ENCODE results near the gene ADCY7. TPM values are rescaled to one million over a fixed set of nuclear protein-coding genes. Genes with fewer than 3 reads are reported as not detected.

The ADCY7 gene
- total and polyA plus RNA-seq, 9 of the 15 experiments (the other 6 are each of a cell fraction or from before 2014, with no cell fraction given) = 2.3 to 108 (median 28.6) TPM

DNA sequence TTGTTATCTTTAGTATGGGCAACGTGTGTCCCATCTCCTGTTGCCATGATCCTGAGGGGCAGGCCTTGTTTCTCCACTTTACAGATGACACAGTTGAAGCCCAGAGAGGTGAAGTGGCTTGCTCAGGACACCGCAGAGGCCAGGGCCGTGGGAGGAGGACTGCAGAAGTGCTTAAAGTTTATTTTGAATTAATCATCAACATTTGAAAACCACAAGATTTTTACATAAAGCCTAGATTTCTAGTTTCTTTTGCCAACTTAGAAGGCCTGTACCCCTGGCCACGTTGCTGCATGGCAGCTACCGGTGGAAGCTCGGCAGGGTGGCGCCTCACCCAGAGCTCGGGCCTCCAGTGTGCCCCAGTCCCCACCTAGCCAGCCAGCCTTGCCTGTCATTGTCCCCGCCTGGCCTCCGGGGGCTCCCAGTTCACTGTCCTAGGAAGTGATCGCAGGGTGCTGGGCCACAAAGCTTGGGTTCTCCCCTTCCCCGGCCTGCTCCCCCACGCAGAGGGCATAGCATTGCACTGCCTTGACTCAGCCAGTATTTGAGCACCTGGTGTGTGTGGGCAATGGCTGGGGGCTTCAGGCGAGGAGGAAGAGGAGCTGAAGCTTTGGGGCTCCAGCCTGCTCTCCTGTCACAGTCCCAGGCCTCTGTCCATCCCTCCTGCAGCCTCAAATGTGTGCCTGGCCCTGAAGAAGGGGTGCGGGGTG lies 14.8 kb upstream of the ADCY7 start (continued):
- TF ChIP-seq TCFL5 (CRISPR knock-in tag; conservative IDR thresholded peaks at IDR 0.05) = no peak
- 0 out of 2 replicates have a peak, but pooled peaks have one; percentile 12 for TF ChIP-seq ZFX (CRISPR knock-in tag; IDR thresholded peaks at IDR 0.05)
- TF ChIP-seq GATAD2A (IDR thresholded peaks at IDR 0.05) = no peak
- no peak for TF ChIP-seq POLR2H (tag; IDR thresholded peaks at IDR 0.05; ENCODE audit: low read depth)
- TF ChIP-seq KHSRP (IDR thresholded peaks at IDR 0.05) = no peak
- TF ChIP-seq, protein P1, sequence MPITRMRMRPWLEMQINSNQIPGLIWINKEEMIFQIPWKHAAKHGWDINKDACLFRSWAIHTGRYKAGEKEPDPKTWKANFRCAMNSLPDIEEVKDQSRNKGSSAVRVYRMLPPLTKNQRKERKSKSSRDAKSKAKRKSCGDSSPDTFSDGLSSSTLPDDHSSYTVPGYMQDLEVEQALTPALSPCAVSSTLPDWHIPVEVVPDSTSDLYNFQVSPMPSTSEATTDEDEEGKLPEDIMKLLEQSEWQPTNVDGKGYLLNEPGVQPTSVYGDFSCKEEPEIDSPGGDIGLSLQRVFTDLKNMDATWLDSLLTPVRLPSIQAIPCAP (CRISPR knock-in tag; IDR thresholded peaks at IDR 0.05; ENCODE audit: borderline replicate concordance) = no peak
- TF ChIP-seq KLF10 (CRISPR knock-in tag; IDR thresholded peaks at IDR 0.05) = no peak
- no peak for TF ChIP-seq TCF3 (CRISPR knock-in tag; IDR thresholded peaks at IDR 0.05)
- no peak for TF ChIP-seq ZNF23 (CRISPR knock-in tag; IDR thresholded peaks at IDR 0.05)
- no peak for TF ChIP-seq CTBP1 (IDR thresholded peaks at IDR 0.05; ENCODE audit: borderline replicate concordance)
- TF ChIP-seq, protein P2, sequence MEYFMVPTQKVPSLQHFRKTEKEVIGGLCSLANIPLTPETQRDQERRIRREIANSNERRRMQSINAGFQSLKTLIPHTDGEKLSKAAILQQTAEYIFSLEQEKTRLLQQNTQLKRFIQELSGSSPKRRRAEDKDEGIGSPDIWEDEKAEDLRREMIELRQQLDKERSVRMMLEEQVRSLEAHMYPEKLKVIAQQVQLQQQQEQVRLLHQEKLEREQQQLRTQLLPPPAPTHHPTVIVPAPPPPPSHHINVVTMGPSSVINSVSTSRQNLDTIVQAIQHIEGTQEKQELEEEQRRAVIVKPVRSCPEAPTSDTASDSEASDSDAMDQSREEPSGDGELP (CRISPR knock-in tag; IDR thresholded peaks at IDR 0.05; ENCODE audit: borderline replicate concordance) = peak; percentile 12; the same call in 1 of the 2 replicates
- TF ChIP-seq ATF1 (CRISPR knock-in tag; IDR thresholded peaks at IDR 0.05) = no peak
- TF ChIP-seq ATF1 (tag; IDR thresholded peaks at IDR 0.05) = no peak
- peak; percentile 50 for TF ChIP-seq ZFP36 (IDR thresholded peaks at IDR 0.05; ENCODE audit: low read depth, low read length, partially characterized antibody)
- TF ChIP-seq, protein P3, sequence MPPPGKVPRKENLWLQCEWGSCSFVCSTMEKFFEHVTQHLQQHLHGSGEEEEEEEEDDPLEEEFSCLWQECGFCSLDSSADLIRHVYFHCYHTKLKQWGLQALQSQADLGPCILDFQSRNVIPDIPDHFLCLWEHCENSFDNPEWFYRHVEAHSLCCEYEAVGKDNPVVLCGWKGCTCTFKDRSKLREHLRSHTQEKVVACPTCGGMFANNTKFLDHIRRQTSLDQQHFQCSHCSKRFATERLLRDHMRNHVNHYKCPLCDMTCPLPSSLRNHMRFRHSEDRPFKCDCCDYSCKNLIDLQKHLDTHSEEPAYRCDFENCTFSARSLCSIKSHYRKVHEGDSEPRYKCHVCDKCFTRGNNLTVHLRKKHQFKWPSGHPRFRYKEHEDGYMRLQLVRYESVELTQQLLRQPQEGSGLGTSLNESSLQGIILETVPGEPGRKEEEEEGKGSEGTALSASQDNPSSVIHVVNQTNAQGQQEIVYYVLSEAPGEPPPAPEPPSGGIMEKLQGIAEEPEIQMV (tag; conservative IDR thresholded peaks at IDR 0.05; ENCODE audit: low read depth) = no peak
- TF ChIP-seq CBX3 (IDR thresholded peaks at IDR 0.05; ENCODE audit: borderline replicate concordance in 1 of 2, low read length in 2 of 2) = no peak
- TF ChIP-seq, protein P4, sequence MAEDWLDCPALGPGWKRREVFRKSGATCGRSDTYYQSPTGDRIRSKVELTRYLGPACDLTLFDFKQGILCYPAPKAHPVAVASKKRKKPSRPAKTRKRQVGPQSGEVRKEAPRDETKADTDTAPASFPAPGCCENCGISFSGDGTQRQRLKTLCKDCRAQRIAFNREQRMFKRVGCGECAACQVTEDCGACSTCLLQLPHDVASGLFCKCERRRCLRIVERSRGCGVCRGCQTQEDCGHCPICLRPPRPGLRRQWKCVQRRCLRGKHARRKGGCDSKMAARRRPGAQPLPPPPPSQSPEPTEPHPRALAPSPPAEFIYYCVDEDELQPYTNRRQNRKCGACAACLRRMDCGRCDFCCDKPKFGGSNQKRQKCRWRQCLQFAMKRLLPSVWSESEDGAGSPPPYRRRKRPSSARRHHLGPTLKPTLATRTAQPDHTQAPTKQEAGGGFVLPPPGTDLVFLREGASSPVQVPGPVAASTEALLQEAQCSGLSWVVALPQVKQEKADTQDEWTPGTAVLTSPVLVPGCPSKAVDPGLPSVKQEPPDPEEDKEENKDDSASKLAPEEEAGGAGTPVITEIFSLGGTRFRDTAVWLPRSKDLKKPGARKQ (CRISPR knock-in tag; IDR thresholded peaks at IDR 0.05) = no peak
- TF ChIP-seq RBFOX2 (IDR thresholded peaks at IDR 0.05; ENCODE audit: low read depth, low read length) = peak; percentile 45
- TF ChIP-seq KAT8 (IDR thresholded peaks at IDR 0.05; ENCODE audit: low read depth) = no peak
- no peak for TF ChIP-seq KAT2B (IDR thresholded peaks at IDR 0.05; ENCODE audit: low read depth, low read length)
- no peak for TF ChIP-seq ZKSCAN8 (CRISPR knock-in tag; IDR thresholded peaks at IDR 0.05)
- TF ChIP-seq, protein P5, sequence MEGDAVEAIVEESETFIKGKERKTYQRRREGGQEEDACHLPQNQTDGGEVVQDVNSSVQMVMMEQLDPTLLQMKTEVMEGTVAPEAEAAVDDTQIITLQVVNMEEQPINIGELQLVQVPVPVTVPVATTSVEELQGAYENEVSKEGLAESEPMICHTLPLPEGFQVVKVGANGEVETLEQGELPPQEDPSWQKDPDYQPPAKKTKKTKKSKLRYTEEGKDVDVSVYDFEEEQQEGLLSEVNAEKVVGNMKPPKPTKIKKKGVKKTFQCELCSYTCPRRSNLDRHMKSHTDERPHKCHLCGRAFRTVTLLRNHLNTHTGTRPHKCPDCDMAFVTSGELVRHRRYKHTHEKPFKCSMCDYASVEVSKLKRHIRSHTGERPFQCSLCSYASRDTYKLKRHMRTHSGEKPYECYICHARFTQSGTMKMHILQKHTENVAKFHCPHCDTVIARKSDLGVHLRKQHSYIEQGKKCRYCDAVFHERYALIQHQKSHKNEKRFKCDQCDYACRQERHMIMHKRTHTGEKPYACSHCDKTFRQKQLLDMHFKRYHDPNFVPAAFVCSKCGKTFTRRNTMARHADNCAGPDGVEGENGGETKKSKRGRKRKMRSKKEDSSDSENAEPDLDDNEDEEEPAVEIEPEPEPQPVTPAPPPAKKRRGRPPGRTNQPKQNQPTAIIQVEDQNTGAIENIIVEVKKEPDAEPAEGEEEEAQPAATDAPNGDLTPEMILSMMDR (IDR thresholded peaks at IDR 0.05 in 2 of 3, conservative IDR thresholded peaks at IDR 0.05 in 1 of 3; ENCODE audit: insufficient read depth in 2 of 3, low read depth in 1 of 3, low read length in 3 of 3) = 0 out of 6 replicates have a peak, but pooled peaks of 1 of the 3 experiments have one; percentile 13
